Kasumi-1 (cell line): ENCODE measurements around the gene CISD3.

Experiments
- DNase-seq, 2 experiments: peaks; one replicate each; lab custom pipeline; 2025; lab: John Stamatoyannopoulos, UW

Gene CISD3

DNA sequence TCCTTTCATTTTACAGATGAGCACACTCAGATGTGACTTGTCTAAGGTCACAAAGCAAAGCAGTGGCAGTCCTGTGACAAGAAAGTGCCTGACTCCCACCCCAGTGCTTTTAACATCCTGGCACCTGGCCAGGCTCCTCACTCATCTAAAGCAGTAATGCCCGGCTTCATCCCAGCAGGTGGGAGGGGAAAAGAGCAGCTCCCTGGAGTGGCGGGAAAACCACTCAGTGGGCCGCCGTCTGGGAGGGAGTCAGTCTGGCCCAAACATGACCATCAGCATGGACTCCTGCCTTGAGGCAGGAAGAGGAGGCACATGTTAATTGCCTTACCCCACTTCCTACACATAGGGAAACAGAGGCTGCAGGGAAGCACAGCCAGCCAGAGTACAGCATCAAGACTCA lies 15.4 kb downstream of the CISD3 start:
- DNase-seq = no peak

DNA sequence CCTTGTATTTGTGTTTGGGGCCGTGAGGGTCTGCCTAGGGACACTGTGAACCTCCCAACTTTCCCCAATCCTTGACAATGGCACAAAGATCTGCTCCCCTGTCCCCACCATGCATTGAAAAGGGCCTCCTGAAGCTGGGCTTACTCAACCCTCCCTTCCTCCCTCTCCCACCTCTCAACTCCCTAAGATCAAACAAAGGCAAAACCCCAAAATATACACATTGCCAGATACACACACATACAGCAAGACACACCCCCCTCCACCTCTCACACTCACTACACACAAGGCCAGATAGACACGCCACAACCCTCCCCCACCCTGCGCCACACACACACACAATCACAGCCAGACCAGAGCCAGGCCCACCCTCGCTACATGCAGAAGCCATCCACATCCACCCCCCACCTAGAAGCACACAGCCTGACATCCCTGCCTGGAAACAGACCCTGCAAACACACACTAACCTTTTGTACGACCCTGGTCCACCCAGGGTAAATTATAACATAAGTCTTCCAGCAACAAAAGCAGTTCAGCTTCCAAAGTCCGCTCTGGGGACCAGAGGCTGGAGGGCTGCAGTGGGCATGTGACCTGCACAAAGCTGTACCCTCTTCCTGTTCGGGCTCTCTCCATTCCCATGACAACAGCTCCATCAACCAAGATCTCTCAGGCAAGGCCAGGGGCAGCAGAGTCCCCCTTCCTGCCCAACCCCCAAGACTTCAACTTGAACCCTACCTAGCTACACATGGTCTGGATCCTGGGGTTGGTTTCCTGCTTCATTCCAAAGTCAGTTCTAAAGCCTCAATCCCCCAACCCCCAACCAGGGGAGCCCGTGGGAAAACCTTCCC lies 16.1 kb downstream of the CISD3 start:
- no peak for DNase-seq

DNA sequence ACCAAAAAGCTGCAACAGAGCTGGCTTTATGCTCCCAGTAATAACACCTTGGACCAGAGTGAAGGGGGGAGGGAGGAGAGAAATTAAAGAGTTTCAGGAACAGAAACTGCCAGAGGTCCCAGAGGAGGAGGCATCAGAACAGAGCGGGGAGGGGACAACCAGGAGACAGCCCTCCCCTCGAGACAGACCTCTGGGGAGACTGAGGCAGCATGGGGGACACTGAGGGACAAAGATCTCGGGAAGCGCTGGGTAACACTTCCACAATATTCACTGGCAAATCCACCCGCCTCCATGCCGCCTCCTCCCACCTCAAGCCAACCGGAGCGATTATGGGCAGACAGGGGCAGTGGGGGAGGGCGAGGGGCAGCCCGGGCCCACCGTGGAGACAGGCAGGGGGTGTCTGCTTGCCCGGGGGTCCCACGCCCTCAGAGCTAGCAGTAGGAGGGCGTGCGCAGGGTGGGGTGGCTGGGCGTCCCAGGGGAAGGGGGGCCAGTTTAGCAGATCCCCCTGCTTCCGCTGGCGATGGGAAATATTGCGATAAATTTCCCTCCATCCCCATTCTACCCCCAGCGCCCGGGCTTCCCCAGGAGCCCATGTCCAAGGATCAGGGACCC lies 16.8 kb downstream of the CISD3 start:
- DNase-seq = no peak

DNA sequence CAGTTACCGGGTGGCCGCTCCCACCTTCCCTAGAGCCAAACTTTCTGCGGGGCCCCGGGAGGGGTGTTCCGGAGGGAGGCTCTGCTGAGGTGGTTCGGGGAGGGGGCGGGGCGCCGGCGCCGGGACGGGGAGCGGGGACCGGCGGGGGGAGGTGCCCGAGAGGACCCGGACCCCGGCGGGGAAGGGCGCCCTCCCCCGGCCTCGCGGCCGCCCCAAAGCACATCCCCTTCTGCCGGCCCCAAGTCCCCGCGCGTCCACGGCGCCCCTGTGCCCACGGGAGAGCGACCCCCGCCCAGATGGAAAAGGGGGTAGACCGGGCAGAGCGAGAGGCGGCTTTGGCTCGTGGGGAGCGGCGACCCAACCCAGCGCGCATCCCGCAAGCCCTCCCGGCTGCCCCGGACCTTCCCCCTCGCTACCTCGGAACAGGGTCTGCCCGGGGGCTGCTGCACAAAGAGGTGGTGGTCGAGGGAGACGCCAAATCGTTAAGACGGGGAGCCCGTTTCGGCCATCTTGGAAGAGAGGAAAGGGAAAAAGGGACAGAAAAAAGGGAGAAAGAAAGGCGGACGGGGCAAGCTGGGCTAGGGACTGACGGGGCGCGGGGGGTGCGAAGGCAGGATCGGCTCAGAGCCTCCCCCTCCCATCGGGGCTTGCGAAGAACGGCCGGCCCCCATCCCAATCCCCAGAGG lies 17.5 kb downstream of the CISD3 start:
- no peak for DNase-seq

DNA sequence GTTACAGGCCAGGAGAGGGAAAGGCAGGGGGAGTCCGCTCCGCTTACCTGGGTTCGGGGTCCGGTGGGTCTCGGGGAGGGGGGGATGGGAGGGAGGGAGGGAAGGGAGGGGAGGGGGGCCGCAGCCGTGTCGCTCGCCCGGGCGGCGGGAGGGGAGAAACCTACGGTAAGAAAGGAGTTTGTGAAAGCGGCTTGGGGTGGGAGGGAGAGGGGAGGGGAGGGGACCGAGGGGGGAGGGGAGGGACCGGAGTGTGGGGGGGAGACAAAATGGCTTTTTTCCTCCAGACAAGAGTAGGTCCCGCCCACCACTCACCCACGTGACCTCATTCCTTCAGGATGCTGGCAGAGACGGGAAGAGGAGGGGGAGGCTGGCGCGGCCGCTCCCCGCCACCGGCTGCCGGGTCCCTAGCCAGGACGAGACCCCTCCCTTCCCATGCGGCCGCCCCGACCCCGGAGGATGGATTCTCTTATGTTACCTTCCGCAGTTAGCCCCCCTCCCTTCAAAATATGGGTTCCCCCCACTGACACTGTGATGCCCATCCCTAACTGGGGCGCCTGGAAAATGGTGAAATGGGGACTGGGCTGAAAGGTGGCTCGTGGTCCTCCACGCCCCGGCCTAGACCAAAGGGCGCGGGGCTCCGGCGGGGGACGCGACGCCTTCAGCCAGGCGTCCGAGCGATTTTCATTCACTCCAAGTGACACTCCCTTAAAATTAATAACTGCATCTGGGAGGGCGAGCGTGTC lies 18.2 kb downstream of the CISD3 start, which contains the start of gene PCGF2:
Gene PCGF2, minus strand, starts transcription at position 188 of the 743 bp plus-strand sequence. CDS start 7,934 bp downstream, outside the sequence.
- no peak for DNase-seq

DNA sequence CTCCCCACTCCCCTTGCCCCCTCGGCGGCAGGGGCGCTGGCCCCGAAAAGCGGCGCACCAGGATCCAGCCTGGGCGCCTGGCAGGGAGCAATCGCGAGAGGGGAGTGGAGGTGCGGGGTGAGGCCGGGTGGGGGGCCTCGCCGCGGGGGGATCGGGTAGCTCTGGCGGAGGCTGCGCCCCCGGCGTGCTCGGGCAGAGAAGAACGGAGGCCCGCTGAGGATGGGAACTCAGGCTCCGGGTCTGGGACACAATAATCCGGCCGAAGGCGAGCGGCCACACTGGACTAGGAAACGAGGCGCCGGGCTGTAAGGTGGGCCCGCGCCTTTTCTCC lies 18.7 kb downstream of the CISD3 start:
- DNase-seq = no peak

DNA sequence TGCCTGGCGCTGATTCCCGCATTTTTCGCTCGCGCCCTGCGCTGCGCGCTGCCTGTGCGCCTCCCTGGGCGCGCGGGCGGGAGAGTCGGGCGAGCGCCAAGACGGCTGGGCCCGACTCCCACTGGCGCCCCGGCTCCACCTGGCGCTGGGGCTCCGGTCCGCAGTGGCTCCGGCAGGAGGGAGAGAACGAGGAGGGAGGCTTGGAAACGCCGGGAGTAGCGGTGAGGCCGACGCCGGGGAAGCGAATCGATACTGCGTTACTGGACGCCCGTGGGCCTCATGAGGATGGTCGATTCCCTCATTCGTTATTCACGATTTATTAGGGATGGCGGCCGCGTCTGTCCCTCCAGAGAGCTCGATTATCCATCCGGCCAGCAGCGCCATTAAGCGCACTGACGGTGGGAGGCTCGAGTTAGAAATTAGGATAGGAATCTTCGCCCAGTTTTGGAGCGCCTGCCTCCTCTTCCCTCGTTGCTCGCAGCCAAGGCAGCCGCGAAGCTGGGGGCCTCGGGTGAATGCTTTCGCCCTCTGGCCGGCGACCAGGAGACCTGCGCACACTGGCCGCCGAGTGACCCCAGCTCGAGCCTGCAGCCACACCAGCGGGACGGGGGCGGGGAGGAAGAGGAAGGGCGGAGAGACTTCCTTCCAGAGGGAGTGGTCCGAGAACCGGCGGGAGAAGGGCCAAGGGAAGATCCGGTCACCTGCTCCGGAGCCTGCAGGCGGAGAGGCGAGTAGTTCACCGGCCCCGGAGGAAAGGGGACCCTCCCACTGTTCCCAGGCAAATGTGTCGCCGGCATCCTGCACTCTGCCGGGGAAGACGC lies 19.3 kb downstream of the CISD3 start:
- DNase-seq = no peak

DNA sequence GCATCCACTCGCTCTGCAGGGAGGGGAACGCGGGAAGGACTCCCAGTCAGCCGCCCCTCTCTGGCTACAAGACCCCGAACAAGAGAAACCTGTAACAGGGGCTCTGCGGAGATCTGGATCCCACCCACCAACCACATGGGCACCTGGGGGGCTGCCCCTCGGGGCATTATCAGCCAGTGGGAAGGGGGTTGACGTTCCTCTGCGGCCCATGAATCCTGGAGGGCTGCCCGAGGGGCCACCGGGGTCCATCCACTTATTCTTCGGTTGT lies 19.8 kb downstream of the CISD3 start:
- DNase-seq = no peak

DNA sequence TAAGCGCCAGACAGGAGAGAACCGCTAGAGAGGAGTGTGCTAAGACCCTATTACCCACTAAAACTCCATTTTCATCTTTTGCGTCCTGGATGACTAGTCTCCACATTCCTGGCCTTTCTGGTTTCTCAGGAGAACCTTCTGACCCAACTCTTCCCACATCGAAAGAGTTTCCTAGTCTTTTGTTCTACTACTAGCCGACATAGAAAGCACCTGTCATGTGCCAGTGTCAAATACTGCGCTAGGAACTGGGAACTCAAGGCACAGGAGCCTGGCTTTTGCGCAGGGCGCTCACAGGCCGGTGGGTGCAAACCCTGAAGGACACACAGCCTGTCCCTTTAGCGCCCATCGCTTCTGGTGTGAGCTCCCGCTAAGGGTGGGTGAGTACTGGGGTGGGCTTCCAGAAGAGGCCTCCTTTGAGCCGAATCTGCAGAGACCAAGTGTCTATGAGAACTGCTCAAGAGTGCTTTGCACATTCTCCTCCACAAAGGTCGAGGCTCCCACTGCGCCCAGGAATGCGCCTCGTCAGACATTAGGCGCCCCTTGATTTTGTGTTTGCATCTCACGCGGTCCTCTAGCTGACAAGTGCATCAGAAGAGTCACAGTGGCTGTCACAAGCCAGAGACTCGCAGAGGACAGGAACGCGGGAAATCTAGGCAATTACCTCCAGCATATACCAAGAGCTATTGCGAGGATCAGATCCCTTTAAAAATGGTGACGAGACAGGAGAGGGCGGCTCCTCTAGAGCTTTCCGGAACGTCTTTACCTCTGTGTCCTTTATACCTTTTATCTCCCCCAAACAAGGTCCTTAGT lies 20.4 kb downstream of the CISD3 start:
- peak; percentile 20 to 27 for DNase-seq

DNA sequence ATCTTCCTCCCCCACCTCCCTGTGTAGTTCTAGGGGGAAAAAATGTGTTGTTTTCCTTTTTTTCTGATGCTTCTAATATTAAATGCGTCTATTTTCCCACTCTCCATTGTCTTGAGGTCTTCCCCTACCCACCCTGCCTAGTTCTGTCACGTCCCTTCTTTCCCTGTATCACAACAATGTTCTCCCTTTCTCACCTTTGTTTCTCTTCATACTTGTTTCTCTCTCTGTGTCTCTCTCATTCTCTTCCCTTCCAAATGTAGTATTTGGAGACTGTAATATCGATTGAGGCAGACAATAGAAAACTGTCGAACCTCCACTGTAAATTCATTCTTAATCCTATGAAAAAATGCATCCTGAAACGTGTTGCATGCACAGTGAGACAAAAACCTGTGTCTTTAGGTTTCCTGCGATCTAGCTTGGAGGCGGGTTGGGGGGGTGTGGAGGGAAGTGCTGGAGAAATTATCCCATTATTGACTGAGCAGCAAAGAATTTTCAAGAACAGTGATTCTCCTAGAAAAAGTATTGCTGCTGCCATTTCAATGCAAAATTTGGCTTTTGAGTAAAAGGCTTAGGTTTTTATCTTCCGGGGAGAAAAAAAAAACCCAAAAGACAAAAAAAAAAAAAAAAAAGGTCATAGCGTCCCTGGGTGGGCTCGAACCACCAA lies 21.1 kb downstream of the CISD3 start:
- peak; percentile 31 to 39 for DNase-seq

DNA sequence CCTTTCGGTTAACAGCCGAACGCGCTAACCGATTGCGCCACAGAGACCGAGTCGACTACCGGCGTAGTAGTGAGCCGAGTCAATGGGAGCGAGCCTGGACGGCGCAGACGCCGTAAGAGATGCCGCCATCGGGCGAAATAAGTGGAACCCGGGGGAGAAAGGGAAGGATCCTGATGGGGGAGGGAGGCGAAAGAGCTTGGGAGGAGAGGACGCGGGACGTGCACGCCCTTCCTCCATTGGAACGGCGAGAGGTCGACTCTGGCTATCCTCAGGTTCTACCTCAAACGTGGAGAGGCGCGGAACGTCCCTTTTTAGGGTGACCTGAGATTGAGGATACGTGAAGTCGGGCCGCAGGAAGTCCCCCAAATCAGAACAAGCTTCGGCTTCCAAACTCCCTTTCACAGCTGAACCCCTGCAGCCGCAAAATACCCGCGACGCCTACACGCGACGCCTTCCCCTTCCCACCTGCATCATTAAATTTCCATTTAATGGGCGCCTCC lies 21.7 kb downstream of the CISD3 start:
- peak; percentile 60 to 68 for DNase-seq

DNA sequence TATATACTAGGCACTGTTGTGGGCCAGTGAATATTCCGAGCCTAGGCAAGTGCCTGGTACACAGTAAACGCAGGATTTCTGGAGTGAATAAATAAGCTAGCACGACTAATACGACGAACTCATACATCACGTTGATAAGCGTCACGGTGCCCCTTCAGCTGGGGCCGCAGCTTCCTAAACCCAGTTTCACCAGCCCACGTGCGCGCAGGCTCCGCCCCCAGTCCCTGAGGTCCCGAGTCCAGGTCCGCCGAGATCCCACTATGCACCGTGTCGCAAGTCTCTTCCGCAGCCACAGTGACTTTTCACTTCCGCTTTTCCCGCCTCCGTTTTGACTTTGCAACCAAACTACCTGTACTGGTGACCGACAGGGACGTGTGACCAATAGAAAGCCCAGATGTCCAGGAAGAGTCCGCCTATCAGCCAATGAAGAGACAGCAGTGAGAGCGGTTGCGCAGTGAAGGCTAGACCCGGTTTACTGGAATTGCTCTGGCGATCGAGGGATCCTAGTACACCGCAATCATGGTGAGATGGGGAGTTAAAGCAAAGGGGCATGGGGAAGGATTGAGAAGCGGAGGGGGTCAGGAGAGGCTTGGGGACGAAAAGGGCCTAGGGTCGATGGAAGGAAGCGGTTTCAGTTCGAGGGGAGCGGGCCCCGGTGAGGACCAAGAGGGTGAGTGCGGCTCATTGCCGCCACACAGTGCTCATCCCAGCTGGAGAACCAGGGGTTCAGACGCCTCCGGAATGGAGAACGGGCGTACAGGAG lies 22.3 kb downstream of the CISD3 start, which contains the start of gene PSMB3:
Gene PSMB3, plus strand, starts transcription at position 434 of the 763 bp plus-strand sequence. Its CDS starts 86 bp downstream, at position 520.
- peak; percentile 100 for DNase-seq

DNA sequence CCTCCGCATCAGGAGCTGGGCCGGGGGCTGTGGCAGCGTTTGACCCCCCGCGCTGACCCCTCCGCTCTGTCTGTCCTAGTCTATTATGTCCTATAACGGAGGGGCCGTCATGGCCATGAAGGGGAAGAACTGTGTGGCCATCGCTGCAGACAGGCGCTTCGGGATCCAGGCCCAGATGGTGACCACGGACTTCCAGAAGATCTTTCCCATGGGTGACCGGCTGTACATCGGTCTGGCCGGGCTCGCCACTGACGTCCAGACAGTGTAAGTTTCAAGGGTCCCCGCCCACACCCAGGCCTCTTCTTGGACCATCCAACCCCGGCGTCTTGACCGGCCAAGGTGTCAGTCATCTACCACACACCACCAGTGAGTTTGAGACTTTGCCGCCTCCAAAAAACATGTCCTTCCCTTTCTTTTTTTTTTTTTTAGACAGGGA lies 22.9 kb downstream of the CISD3 start:
- DNase-seq = no peak

DNA sequence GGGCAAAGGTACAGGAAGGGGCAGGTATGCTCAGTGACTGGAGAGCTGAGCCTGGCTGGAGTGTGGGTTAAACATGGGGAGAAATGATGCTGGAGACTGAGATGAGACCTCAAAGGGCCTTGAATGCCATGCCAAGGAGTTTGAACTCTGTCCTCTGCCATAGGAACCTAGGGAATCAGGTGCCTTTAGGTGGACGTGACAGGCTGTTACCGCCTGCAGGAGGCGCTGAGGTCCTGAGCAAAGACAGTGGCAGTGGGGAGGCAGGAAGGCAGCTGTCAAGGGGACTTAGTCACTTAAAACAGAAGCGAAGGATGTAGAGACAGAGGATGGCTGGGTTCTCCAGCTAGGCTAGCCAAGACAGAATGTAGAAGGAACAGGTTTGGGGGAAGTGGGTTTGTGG lies 31.5 kb downstream of the CISD3 start:
- DNase-seq = peak; percentile 26 to 41

DNA sequence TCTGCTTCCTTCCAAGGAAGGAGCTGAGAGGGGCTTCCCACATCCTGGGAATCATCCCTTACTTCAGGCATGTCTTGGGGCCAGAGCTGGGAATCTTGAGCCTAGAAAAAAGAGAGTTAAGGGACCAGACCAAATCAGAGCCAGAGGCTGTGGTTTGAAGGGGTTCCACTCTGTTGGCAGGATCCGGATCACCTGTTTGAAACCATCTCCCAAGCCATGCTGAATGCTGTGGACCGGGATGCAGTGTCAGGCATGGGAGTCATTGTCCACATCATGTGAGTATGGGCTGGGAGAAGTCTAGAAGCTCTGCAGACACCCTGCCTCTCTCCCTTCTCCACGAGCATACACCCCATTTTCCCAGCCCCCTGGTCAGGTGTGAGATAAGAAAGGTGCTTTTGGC lies 32.1 kb downstream of the CISD3 start:
- no peak for DNase-seq

DNA sequence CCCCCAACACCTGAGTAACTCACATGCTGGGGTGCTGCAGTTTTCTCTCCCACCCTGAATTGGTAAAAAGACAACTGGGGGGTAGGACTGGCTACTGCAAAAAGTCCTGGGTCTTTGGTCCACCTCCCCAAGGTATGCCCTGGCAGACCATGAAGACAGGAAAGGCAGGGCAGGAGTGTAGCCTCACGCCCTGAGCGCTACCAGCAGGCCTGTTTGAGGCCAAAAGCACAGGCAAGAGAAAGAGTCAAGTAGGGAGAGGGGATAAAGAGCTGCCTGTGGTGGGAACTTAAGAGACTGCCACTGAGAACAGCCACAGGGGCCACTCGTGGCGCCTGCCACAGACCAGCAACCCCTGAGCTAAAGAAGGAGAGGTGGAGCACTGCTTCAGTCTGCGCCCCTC lies 36.2 kb downstream of the CISD3 start:
- no peak for DNase-seq

DNA sequence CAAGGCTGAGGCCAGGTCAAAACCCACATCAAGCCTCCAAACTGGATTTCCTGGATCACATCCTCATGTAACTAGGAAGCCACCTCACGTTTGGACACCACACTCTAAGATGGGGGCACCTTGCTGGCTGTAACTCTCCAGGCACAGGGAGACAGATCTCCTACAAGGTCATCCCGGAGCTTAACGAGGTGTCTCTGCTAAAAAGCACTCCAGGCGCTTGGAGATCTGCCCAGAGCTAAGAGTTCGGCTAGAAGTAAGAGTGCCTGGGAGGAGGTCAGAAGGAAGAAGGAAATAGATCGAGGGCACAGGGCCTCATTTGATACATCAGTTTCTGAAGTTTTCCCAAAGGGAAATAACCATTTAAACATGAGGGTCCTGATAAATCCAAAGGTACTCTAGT lies 38.3 kb downstream of the CISD3 start:
- no peak for DNase-seq

DNA sequence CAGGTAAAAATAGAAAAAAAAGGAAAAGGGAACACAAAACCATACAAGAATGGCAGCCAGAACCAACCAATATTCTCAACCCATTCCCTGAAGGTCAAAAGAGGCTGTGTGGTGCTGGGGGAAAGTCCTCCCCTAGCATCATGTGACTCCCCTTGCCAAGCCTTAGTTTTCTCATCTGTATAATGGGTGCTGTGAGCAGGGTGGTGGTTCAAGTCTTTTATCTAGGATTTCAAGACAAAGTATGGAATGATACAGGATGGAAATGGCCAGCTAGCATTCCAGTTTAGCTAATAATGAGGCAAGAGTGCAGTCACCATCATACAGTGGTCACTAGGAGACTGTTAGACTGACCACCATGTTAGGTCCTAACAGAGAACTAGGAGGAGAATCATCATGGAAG lies 43.1 kb downstream of the CISD3 start:
- no peak for DNase-seq

DNA sequence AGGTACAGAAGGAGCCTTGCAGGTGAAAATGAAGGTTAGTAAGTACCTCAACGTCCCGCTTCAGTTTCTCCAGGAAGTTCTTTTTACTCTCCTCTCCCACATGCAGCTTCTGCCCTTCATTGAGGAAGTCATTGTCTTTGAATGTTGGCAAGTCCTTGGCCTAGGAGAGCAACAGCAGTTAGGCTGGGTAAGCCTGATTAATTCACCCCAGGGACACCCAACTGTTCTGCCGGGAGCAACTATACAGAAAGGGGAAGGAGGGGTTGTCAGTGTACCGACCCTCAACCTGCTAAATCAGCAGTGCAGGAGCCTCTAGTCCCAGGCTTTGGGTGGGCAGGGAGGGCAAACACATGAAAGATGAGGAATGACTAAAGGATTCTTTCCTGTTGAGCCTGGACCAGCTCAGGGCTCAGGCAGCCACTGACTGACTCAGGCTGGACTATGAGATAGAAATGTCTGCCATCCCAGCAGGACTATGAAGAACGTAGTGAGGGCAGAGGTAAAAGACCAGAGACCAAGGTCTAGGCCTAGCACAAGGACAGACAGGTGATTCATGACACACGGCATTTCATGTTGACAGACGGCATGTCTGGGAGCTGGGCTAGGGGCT lies 47.6 kb downstream of the CISD3 start:
- DNase-seq = no peak
